Memory B cell (primary cell): Measurements from ENCODE around the gene CEP131.
A peak's percentile ranks its signal among the peaks of the same experiment; 100 is the strongest.
"Not testable (repeated sequence)": the region's sequence is repeated elsewhere in the genome, so short reads cannot be mapped to it uniquely, and the experiment has no call there.

ENCODE experiments used
- ATAC-seq: fragments of 150-1000 bp; cut with Tn5 transposase; 2 replicates; pipeline ENCODE4 v1.10.0; 2021; ENCODE audit warnings: low read depth, mild to moderate bottlenecking, moderate library complexity
- DNase-seq, 2 donors: peaks; one replicate each; pipeline ENCODE4 v3.0.0; 2022; ENCODE audit warnings: low spot score in 2 of 2
- H3K27ac Mint-ChIP-seq: one replicate; pipeline ENCODE4 v1.8.0; 2022; ENCODE audit warnings: mild to moderate bottlenecking, moderate library complexity, mixed read lengths
- H3K27me3 Mint-ChIP-seq: one replicate; pipeline ENCODE4 v1.8.0; 2022; ENCODE audit warnings: mixed read lengths
- H3K36me3 Mint-ChIP-seq: one replicate; pipeline ENCODE4 v1.8.0; 2022; ENCODE audit warnings: mild to moderate bottlenecking, mixed read lengths
- H3K4me1 Mint-ChIP-seq: one replicate; pipeline ENCODE4 v1.8.0; 2022; ENCODE audit warnings: mixed read lengths
- H3K4me3 Mint-ChIP-seq: one replicate; pipeline ENCODE4 v1.8.0; 2022; ENCODE audit warnings: mild to moderate bottlenecking, moderate library complexity, mixed read lengths
- H3K9me3 Mint-ChIP-seq: one replicate; pipeline ENCODE4 v1.8.0; 2022; ENCODE audit warnings: mixed read lengths

The CEP131 gene

GRCh38 chr17:81156866-81157805 is 65.6 kb downstream of the CEP131 start:
- no peak overlapping the region for H3K4me3 Mint-ChIP-seq
- H3K36me3 Mint-ChIP-seq: no peaks in the 10 kb centered on the region
- no peak overlapping the region for H3K27ac Mint-ChIP-seq
- peaks cover 11% of the 10 kb centered on the region for H3K27me3 Mint-ChIP-seq
- DNase-seq (no peak), ATAC-seq (no peak)
- no peaks in the 10 kb centered on the region for H3K9me3 Mint-ChIP-seq
- peaks cover 3% of the 10 kb centered on the region for H3K4me1 Mint-ChIP-seq

- peaks cover 3% of the 10 kb centered on the region for H3K4me1 Mint-ChIP-seq
- no peak overlapping the region for H3K4me3 Mint-ChIP-seq
- no peak for ATAC-seq
- H3K27ac Mint-ChIP-seq: no peak overlapping the region
- H3K9me3 Mint-ChIP-seq: no peaks in the 10 kb centered on the region
- H3K27me3 Mint-ChIP-seq: peaks cover 11% of the 10 kb centered on the region
- H3K36me3 Mint-ChIP-seq: no peaks in the 10 kb centered on the region
- DNase-seq: no peak
These were observed 67.8 kb downstream of the CEP131 start for GRCh38 chr17:81154961-81155360.

- not testable (repeated sequence) for ATAC-seq
- H3K27ac Mint-ChIP-seq: peak overlapping the region; percentile 97
These were observed 68.7 kb downstream of the CEP131 start for GRCh38 chr17:81154016-81154415.

GRCh38 chr17:81153340-81153803 is 69.4 kb downstream of the CEP131 start:
- Mint-ChIP-seq H3K4me1 (peaks cover 3% of the 10 kb centered on the region), H3K27ac (peak overlapping the region; percentile 97), H3K27me3 (peaks cover 9% of the 10 kb centered on the region), H3K9me3 (no peaks in the 10 kb centered on the region), H3K36me3 (no peaks in the 10 kb centered on the region), H3K4me3 (peak overlapping the region; percentile 80)
- ATAC-seq (peak; percentile 86), DNase-seq (peak in 1 of 2 donors; percentile 52)

More at GRCh38 chr17:81154016-81154415, 68.7 kb downstream of the CEP131 start:
- not testable (repeated sequence) for H3K36me3 Mint-ChIP-seq, H3K9me3 Mint-ChIP-seq, H3K4me3 Mint-ChIP-seq, H3K4me1 Mint-ChIP-seq, DNase-seq
- peaks cover 11% of the 10 kb centered on the region for H3K27me3 Mint-ChIP-seq

GRCh38 chr17:81152288-81152828 is 70.4 kb downstream of the CEP131 start:
- H3K27ac Mint-ChIP-seq: no peak overlapping the region

GRCh38 chr17:81151278-81151677 is 71.5 kb downstream of the CEP131 start:
- H3K27ac Mint-ChIP-seq: no peak overlapping the region
- no peaks in the 10 kb centered on the region for H3K9me3 Mint-ChIP-seq
- ATAC-seq (no peak), DNase-seq (no peak)
- no peak overlapping the region for H3K4me3 Mint-ChIP-seq
- H3K27me3 Mint-ChIP-seq: peaks cover 7% of the 10 kb centered on the region
- peaks cover 3% of the 10 kb centered on the region for H3K4me1 Mint-ChIP-seq
- no peaks in the 10 kb centered on the region for H3K36me3 Mint-ChIP-seq

More at GRCh38 chr17:81152288-81152828, 70.4 kb downstream of the CEP131 start:
- H3K36me3 Mint-ChIP-seq: no peaks in the 10 kb centered on the region
- DNase-seq (no peak), ATAC-seq (no peak)
- peaks cover 7% of the 10 kb centered on the region for H3K27me3 Mint-ChIP-seq
- H3K4me1 Mint-ChIP-seq: peaks cover 3% of the 10 kb centered on the region
- no peak overlapping the region for H3K4me3 Mint-ChIP-seq
- H3K9me3 Mint-ChIP-seq: no peaks in the 10 kb centered on the region

GRCh38 chr17:81150377-81151077 is 72.2 kb downstream of the CEP131 start:
- ATAC-seq (no peak), DNase-seq (no peak)
- peaks cover 3% of the 10 kb centered on the region for H3K4me1 Mint-ChIP-seq
- no peaks in the 10 kb centered on the region for H3K36me3 Mint-ChIP-seq
- peaks cover 7% of the 10 kb centered on the region for H3K27me3 Mint-ChIP-seq
- no peak overlapping the region for H3K4me3 Mint-ChIP-seq
- H3K27ac Mint-ChIP-seq: no peak overlapping the region
- no peaks in the 10 kb centered on the region for H3K9me3 Mint-ChIP-seq

GRCh38 chr17:81148986-81149533 is 73.7 kb downstream of the CEP131 start:
- no peak for DNase-seq

GRCh38 chr17:81148571-81148970 is 74.2 kb downstream of the CEP131 start:
- DNase-seq: no peak
- no peak overlapping the region for H3K27ac Mint-ChIP-seq
- H3K9me3 Mint-ChIP-seq: no peaks in the 10 kb centered on the region
- peaks cover 11% of the 10 kb centered on the region for H3K27me3 Mint-ChIP-seq
- peaks cover 2% of the 10 kb centered on the region for H3K4me1 Mint-ChIP-seq
- no peak for ATAC-seq
- H3K36me3 Mint-ChIP-seq: no peaks in the 10 kb centered on the region
- H3K4me3 Mint-ChIP-seq: no peak overlapping the region

More at GRCh38 chr17:81148986-81149533, 73.7 kb downstream of the CEP131 start:
- H3K36me3 Mint-ChIP-seq: no peaks in the 10 kb centered on the region
- no peak overlapping the region for H3K4me3 Mint-ChIP-seq
- H3K27me3 Mint-ChIP-seq: peaks cover 8% of the 10 kb centered on the region
- ATAC-seq: no peak
- peaks cover 3% of the 10 kb centered on the region for H3K4me1 Mint-ChIP-seq
- no peaks in the 10 kb centered on the region for H3K9me3 Mint-ChIP-seq
- no peak overlapping the region for H3K27ac Mint-ChIP-seq

- H3K4me1 Mint-ChIP-seq: no peaks in the 10 kb centered on the region
- H3K27me3 Mint-ChIP-seq: peaks cover 12% of the 10 kb centered on the region
These were observed 75.1 kb downstream of the CEP131 start for GRCh38 chr17:81147701-81148100.

GRCh38 chr17:81146208-81146607 is 76.6 kb downstream of the CEP131 start:
- not testable (repeated sequence) for DNase-seq, H3K4me1 Mint-ChIP-seq, H3K4me3 Mint-ChIP-seq, ATAC-seq, H3K36me3 Mint-ChIP-seq, H3K27ac Mint-ChIP-seq, H3K9me3 Mint-ChIP-seq
- H3K27me3 Mint-ChIP-seq: peaks cover 12% of the 10 kb centered on the region

More at GRCh38 chr17:81147701-81148100, 75.1 kb downstream of the CEP131 start:
- DNase-seq (no peak), ATAC-seq (no peak)
- no peaks in the 10 kb centered on the region for H3K36me3 Mint-ChIP-seq
- no peak overlapping the region for H3K4me3 Mint-ChIP-seq
- H3K27ac Mint-ChIP-seq: no peak overlapping the region
- no peaks in the 10 kb centered on the region for H3K9me3 Mint-ChIP-seq

GRCh38 chr17:81144423-81144781 is 78.4 kb downstream of the CEP131 start:
- Mint-ChIP-seq H3K27ac (no peak overlapping the region), H3K4me1 (no peaks in the 10 kb centered on the region), H3K27me3 (peaks cover 12% of the 10 kb centered on the region), H3K4me3 (no peak overlapping the region), H3K9me3 (no peaks in the 10 kb centered on the region), H3K36me3 (no peaks in the 10 kb centered on the region)
- ATAC-seq (no peak), DNase-seq (no peak)

- no peak for DNase-seq
- Mint-ChIP-seq H3K36me3 (no peaks in the 10 kb centered on the region), H3K4me1 (no peaks in the 10 kb centered on the region), H3K27ac (no peak overlapping the region), H3K9me3 (no peaks in the 10 kb centered on the region), H3K4me3 (no peak overlapping the region), H3K27me3 (peaks cover 11% of the 10 kb centered on the region)
- ATAC-seq: no peak
These were observed 78.9 kb downstream of the CEP131 start for GRCh38 chr17:81143717-81144422.
